ENCODE data around the gene RNF212.

DNA sequence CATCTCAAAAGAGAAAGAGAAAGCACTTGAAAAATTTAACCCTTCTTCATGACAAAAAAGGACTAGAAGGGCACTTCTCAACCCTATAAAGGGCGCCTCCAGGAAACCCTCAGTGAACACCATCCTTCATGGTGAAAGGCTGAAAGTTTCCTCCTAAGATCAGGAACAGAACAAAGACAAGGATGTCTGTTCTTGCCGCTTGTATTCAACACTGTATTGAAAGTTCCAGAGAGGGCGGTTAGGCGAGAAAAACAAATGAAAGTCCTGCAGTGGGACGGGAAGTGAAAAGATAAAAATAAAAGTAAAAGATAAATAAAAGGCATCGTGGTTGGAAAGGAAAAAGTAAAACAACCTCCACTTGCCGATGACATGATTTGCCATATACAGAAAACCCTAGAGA is 50.9 kb downstream of the RNF212 start:
- TF ChIP-seq, protein P1, sequence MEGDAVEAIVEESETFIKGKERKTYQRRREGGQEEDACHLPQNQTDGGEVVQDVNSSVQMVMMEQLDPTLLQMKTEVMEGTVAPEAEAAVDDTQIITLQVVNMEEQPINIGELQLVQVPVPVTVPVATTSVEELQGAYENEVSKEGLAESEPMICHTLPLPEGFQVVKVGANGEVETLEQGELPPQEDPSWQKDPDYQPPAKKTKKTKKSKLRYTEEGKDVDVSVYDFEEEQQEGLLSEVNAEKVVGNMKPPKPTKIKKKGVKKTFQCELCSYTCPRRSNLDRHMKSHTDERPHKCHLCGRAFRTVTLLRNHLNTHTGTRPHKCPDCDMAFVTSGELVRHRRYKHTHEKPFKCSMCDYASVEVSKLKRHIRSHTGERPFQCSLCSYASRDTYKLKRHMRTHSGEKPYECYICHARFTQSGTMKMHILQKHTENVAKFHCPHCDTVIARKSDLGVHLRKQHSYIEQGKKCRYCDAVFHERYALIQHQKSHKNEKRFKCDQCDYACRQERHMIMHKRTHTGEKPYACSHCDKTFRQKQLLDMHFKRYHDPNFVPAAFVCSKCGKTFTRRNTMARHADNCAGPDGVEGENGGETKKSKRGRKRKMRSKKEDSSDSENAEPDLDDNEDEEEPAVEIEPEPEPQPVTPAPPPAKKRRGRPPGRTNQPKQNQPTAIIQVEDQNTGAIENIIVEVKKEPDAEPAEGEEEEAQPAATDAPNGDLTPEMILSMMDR (conservative IDR thresholded peaks at IDR 0.05; ENCODE audit: low read depth, low read length) = no peak
- TF ChIP-seq EZH2 (IDR thresholded peaks at IDR 0.05; ENCODE audit: low read length, unreplicated experiment) (no peak), EZH2phosphoT487 (IDR thresholded peaks at IDR 0.05; ENCODE audit: borderline replicate concordance, low read length) (no peak)
